IgD-negative memory B cell (primary cell): ENCODE data around the gene PRKD1. TPM values are rescaled to one million over a fixed set of nuclear protein-coding genes. Genes with fewer than 3 reads are reported as not detected.
A peak's percentile ranks its signal among the peaks of the same experiment; 100 is the strongest.

Experiments used
- H3K27ac Mint-ChIP-seq, 3 donors: one replicate each; pipeline ENCODE4 v1.8.0; 2020 to 2022; ENCODE audit warnings: mild to moderate bottlenecking in 3 of 3, mixed read lengths in 3 of 3, moderate library complexity in 1 of 3
- H3K27me3 Mint-ChIP-seq: one replicate; pipeline ENCODE4 v1.8.0; 2021; ENCODE audit warnings: mixed read lengths
- H3K36me3 Mint-ChIP-seq: one replicate; pipeline ENCODE4 v1.8.0; 2020; ENCODE audit warnings: mild to moderate bottlenecking, mixed read lengths
- H3K4me1 Mint-ChIP-seq, 3 donors: one replicate each; pipeline ENCODE4 v1.8.0; 2020 to 2022; ENCODE audit warnings: mixed read lengths in 3 of 3, mild to moderate bottlenecking in 1 of 3
- H3K4me3 Mint-ChIP-seq, 4 donors: one replicate each; pipeline ENCODE4 v1.8.0; 2020 to 2022; ENCODE audit warnings: mild to moderate bottlenecking in 4 of 4, mixed read lengths in 4 of 4, moderate library complexity in 3 of 4
- H3K9me3 Mint-ChIP-seq, 3 donors: one replicate each; pipeline ENCODE4 v1.8.0; 2020 to 2021; ENCODE audit warnings: mixed read lengths in 3 of 3, mild to moderate bottlenecking in 1 of 3
- polyA plus RNA-seq: library from polyadenylated mRNA; unstranded; fragments of 300-500 nt; fragmentation: Illumina TruSeq; gene quantifications from one replicate; pipeline ENCODE4 v1.2.3, GENCODE V29; 2021

PRKD1 gene
- polyA plus RNA-seq, 1 donor from 2014 or later, result 1.0 TPM

DNA sequence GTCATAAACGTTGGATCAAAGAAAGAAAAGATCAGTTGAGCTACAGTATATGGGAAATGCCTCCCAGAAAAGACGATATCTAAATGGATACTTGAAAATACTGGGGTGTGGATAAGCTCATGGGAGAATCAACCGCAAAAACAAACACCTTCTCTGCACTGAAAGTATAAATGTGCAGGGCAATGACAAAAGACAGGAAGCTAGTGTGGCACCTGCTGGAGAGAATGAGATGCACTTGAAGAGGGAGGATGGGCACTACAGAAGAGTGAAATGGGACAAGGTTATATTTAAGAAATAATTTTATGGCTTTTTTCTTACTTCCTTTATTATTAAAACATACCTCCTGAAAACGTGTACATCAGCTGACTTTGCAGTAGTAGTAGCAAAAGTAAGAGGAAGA lies 153.7 kb downstream of the PRKD1 start:
- peaks cover 2 to 13% (median 10%) of the 10 kb centered on the region in 3 donors for H3K9me3 Mint-ChIP-seq
- H3K4me3 Mint-ChIP-seq, result no peak overlapping the region
- no peaks in the 10 kb centered on the region for H3K27me3 Mint-ChIP-seq
- no peaks in the 10 kb centered on the region for H3K36me3 Mint-ChIP-seq
- peaks cover 0 to 5% (median 1%) of the 10 kb centered on the region in 3 donors for H3K4me1 Mint-ChIP-seq
- H3K27ac Mint-ChIP-seq, result no peak overlapping the region

DNA sequence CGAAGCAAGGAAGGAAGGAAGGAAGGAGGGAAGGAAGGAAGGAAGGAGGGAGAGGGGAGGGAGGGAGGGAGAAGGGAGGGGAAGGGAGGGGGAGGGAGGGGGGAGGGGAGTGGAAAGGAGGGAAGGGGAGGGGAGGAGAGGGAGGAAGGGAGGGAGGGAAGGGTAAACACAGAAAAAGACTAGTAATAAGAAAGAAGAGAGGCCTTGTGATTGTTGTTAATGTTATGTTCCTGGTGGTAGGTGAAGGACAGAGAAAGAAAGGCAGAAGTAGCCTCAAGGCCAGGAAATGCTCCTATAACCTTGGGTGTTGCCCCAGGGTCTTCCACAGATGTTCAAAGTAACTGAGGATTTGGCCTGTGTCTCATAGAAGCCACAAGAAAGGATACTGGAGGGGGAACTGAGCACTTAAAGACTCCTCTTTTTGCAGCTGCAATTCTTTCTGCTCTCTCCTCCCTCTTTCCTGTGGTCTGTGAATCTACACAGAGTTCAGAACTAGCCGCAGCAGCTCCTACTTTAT lies 164.2 kb downstream of the PRKD1 start:
- Mint-ChIP-seq H3K4me3 (peak overlapping the region in 1 of 4 donors; percentile 70), H3K36me3 (no peaks in the 10 kb centered on the region), H3K9me3 (no peaks in the 10 kb centered on the region), H3K4me1 (peaks cover 1 to 9% (median 7%) of the 10 kb centered on the region in 3 donors), H3K27me3 (peaks cover 1% of the 10 kb centered on the region), H3K27ac (no peak overlapping the region)

- peaks cover 1% of the 10 kb centered on the region for H3K27me3 Mint-ChIP-seq
- H3K4me3 Mint-ChIP-seq, result no peak overlapping the region
- H3K9me3 Mint-ChIP-seq, result peaks cover 0 to 2% (median 0%) of the 10 kb centered on the region in 3 donors
- H3K27ac Mint-ChIP-seq, result no peak overlapping the region
- H3K36me3 Mint-ChIP-seq, result no peaks in the 10 kb centered on the region
- H3K4me1 Mint-ChIP-seq, result peaks cover 3 to 18% (median 10%) of the 10 kb centered on the region in 3 donors
Measured at GRCh38 chr14:29759521-29760340, 167.9 kb downstream of the PRKD1 start.

DNA sequence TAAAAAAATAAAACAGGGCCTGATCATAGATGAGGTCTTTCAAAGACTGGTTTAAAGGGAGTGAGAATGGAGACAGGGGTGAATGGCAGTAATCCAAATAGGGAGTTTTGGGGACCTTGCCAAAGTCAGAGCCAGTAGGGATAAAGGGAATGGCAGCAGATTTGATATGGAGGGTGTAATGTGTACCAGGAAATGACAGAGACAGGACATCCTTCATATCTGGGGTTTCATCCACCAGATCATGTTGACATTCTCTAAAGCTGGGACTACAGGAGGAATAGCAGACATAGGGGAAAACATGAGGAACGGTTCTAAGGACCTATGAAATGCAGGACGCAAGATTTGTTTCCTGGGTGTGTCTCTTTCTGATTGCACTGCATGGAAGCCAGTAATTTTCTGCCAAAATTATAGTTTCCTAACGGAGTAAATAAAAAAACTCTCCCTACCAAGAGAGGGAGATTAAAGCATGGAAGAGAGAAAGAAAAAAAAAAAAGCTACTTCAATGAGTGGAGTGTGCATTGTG lies 169.9 kb downstream of the PRKD1 start:
- Mint-ChIP-seq H3K27ac (no peak overlapping the region), H3K4me1 (peaks cover 3 to 18% (median 12%) of the 10 kb centered on the region in 3 donors), H3K27me3 (peaks cover 1% of the 10 kb centered on the region), H3K9me3 (peaks cover 0 to 2% (median 0%) of the 10 kb centered on the region in 3 donors), H3K36me3 (no peaks in the 10 kb centered on the region), H3K4me3 (peak overlapping the region in 1 of 4 donors; percentile 23)

GRCh38 chr14:29757188-29757680 lies 170.4 kb downstream of the PRKD1 start:
- Mint-ChIP-seq H3K27ac (no peak overlapping the region), H3K36me3 (no peaks in the 10 kb centered on the region), H3K4me3 (no peak overlapping the region), H3K4me1 (peaks cover 3 to 18% (median 12%) of the 10 kb centered on the region in 3 donors), H3K27me3 (peaks cover 1% of the 10 kb centered on the region), H3K9me3 (peaks cover 0 to 2% (median 0%) of the 10 kb centered on the region in 3 donors)

- Mint-ChIP-seq H3K36me3 (no peaks in the 10 kb centered on the region), H3K27ac (no peak overlapping the region), H3K4me1 (peaks cover 3 to 18% (median 12%) of the 10 kb centered on the region in 3 donors), H3K9me3 (peaks cover 0 to 4% (median 2%) of the 10 kb centered on the region in 3 donors), H3K27me3 (no peaks in the 10 kb centered on the region), H3K4me3 (no peak overlapping the region)
Measured at GRCh38 chr14:29756019-29756385, 171.6 kb downstream of the PRKD1 start.

GRCh38 chr14:29755311-29756018 lies 172.2 kb downstream of the PRKD1 start:
- H3K4me1 Mint-ChIP-seq, result peaks cover 3 to 18% (median 12%) of the 10 kb centered on the region in 3 donors
- H3K4me3 Mint-ChIP-seq, result no peak overlapping the region
- H3K36me3 Mint-ChIP-seq, result no peaks in the 10 kb centered on the region
- H3K27ac Mint-ChIP-seq, result no peak overlapping the region
- peaks cover 0 to 4% (median 3%) of the 10 kb centered on the region in 3 donors for H3K9me3 Mint-ChIP-seq
- no peaks in the 10 kb centered on the region for H3K27me3 Mint-ChIP-seq

GRCh38 chr14:29754134-29754533 lies 173.5 kb downstream of the PRKD1 start:
- Mint-ChIP-seq H3K9me3 (peaks cover 0 to 5% (median 4%) of the 10 kb centered on the region in 3 donors), H3K4me1 (peaks cover 3 to 10% (median 5%) of the 10 kb centered on the region in 3 donors), H3K36me3 (no peaks in the 10 kb centered on the region), H3K27me3 (no peaks in the 10 kb centered on the region), H3K4me3 (no peak overlapping the region), H3K27ac (no peak overlapping the region)

DNA sequence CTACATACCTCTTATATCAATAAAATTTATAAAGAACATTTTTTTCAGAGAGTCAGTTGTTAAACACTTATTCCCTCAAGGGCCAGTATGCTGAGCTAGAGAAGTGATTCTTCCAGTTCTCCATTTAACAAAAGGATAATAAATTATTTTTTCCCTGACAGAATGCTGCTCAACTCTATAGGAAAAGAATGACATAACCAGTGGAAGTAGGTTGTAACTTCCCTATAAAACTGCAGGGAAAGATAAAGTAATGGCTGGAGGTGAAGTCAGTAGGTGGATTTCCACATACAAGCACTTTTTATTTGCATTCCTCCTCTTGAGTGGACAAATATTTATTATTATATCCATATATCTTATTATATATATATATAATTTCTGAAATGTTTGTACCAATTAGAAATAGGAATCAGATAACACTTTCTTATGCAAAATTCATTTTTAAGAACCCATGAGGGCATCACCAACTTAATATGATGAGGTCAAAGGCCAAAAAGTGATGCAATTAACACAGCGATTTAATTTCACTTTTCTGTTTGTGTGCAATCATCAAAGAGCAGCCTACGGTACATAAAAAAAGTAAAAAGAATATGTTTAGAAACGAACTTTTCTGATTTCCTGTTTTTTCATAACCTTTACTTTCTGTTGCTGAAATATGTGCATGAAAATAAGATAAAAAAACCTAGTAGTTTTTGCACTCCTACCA lies 175.3 kb downstream of the PRKD1 start:
- Mint-ChIP-seq H3K27ac (no peak overlapping the region), H3K27me3 (no peaks in the 10 kb centered on the region), H3K36me3 (no peaks in the 10 kb centered on the region), H3K4me1 (peaks cover 0 to 3% (median 2%) of the 10 kb centered on the region in 3 donors), H3K4me3 (no peak overlapping the region), H3K9me3 (peaks cover 0 to 4% (median 3%) of the 10 kb centered on the region in 3 donors)

DNA sequence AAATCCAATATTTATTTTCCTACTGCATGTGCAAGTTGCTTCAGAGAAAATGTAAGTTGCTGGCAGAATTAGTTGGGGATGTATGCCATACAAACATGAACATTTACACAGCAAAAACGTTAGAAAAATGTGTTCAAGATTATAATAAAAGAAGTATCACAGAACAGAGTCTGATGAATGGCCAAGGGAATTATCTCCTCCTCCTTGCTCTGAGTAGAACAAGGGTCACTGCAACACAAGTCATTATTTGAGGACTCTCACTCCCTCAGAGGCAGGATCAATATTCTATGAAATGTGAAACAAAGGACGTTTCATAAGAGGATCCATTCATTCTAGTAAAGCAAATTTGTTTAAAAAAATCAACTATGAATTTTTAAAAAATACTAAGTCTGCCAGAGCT lies 177.8 kb downstream of the PRKD1 start:
- no peak overlapping the region for H3K27ac Mint-ChIP-seq
- H3K4me1 Mint-ChIP-seq, result peaks cover 0 to 3% (median 2%) of the 10 kb centered on the region in 3 donors
- peaks cover 0 to 4% (median 3%) of the 10 kb centered on the region in 3 donors for H3K9me3 Mint-ChIP-seq
- no peaks in the 10 kb centered on the region for H3K36me3 Mint-ChIP-seq
- no peak overlapping the region for H3K4me3 Mint-ChIP-seq
- H3K27me3 Mint-ChIP-seq, result no peaks in the 10 kb centered on the region

DNA sequence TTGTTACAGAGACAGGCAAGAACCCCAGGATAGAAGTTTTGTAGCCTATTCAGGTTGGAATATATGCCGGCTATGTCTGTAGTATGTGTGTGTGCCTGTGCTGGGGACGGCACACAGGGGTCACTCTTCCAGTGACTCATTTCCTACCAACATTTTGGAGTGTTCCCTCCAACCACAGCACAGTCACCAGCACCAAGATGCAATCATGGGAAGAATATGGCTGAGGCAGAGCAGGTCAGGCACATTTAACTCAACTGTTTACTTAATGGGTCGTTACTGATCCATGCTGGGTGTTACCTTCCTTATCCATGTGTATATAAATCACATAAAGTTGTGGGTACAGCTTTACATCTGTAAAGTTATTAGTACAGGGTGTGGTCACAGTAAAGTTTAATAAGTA lies 178.3 kb downstream of the PRKD1 start:
- H3K9me3 Mint-ChIP-seq, result peaks cover 0 to 4% (median 3%) of the 10 kb centered on the region in 3 donors
- H3K27me3 Mint-ChIP-seq, result no peaks in the 10 kb centered on the region
- H3K36me3 Mint-ChIP-seq, result no peaks in the 10 kb centered on the region
- no peak overlapping the region for H3K27ac Mint-ChIP-seq
- no peak overlapping the region for H3K4me3 Mint-ChIP-seq
- H3K4me1 Mint-ChIP-seq, result peaks cover 0 to 3% (median 2%) of the 10 kb centered on the region in 3 donors

- no peaks in the 10 kb centered on the region for H3K27me3 Mint-ChIP-seq
- no peak overlapping the region for H3K27ac Mint-ChIP-seq
- H3K36me3 Mint-ChIP-seq, result peaks cover 2% of the 10 kb centered on the region
- no peak overlapping the region for H3K4me3 Mint-ChIP-seq
- peaks cover 0 to 5% (median 3%) of the 10 kb centered on the region in 3 donors for H3K4me1 Mint-ChIP-seq
- H3K9me3 Mint-ChIP-seq, result peaks cover 0 to 2% (median 0%) of the 10 kb centered on the region in 3 donors
Measured at GRCh38 chr14:29745863-29746262, 181.8 kb downstream of the PRKD1 start.

DNA sequence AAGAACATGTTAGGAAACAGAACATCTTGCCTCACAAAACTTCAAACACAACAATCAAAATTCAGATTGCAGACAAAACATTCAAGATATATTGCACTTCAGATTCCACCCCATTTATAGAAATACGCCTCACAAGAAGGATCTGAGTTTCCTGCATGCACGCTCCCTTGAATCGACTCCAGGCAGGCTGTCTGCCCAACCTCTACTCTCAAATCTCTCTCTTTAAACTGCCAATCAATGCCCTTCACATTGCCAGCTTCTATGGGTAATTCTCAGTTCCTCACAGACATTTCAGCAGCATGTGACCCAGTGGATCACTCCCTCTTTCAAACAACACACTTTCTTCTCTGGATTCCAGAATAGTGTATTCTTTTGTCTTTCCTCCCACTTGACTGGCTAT lies 184.1 kb downstream of the PRKD1 start:
- H3K4me1 Mint-ChIP-seq, result peaks cover 5 to 9% (median 7%) of the 10 kb centered on the region in 3 donors
- no peak overlapping the region for H3K27ac Mint-ChIP-seq
- peaks cover 1% of the 10 kb centered on the region for H3K27me3 Mint-ChIP-seq

GRCh38 chr14:29741909-29742401 lies 185.7 kb downstream of the PRKD1 start:
- Mint-ChIP-seq H3K36me3 (peaks cover 4% of the 10 kb centered on the region), H3K27ac (no peak overlapping the region), H3K9me3 (peaks cover 0 to 1% (median 0%) of the 10 kb centered on the region in 3 donors), H3K27me3 (peaks cover 1% of the 10 kb centered on the region), H3K4me3 (no peak overlapping the region), H3K4me1 (peaks cover 9 to 12% (median 11%) of the 10 kb centered on the region in 3 donors)

More for the DNA sequence above, 184.1 kb downstream of the PRKD1 start:
- H3K9me3 Mint-ChIP-seq, result no peaks in the 10 kb centered on the region
- H3K4me3 Mint-ChIP-seq, result no peak overlapping the region
- H3K36me3 Mint-ChIP-seq, result peaks cover 2% of the 10 kb centered on the region
